Left hindlimb (tissue), 1 donor: ENCODE data around the gene AGBL4.
A peak's percentile ranks its signal among the peaks of the same experiment; 100 is the strongest.

Experiments used
- DNase-seq: peaks from one replicate; pipeline ENCODE4 v3.0.0-alpha.2; 2018

The AGBL4 gene

GRCh38 chr1:48498096-48498791 lies 1525.5 kb downstream of the AGBL4 start:
- peak; percentile 80 for DNase-seq

GRCh38 chr1:48495911-48496310 lies 1527.8 kb downstream of the AGBL4 start:
- no peak for DNase-seq

- no peak for DNase-seq
These were observed 1528.6 kb downstream of the AGBL4 start for GRCh38 chr1:48495166-48495565.

GRCh38 chr1:48493970-48494769 lies 1529.6 kb downstream of the AGBL4 start:
- peak; percentile 78 for DNase-seq

- no peak for DNase-seq
These were observed 1530.7 kb downstream of the AGBL4 start for GRCh38 chr1:48493041-48493440.

GRCh38 chr1:48492392-48492791 lies 1531.4 kb downstream of the AGBL4 start:
- DNase-seq: no peak

GRCh38 chr1:48488721-48489120 lies 1535.0 kb downstream of the AGBL4 start:
- no peak for DNase-seq
